HCT116 (cell line): ENCODE results near the gene ARHGAP19. TPM values are rescaled to one million over a fixed set of nuclear protein-coding genes. Genes with fewer than 3 reads are reported as not detected.

Experiments
- ATAC-seq: fragments of 200-7000 bp; cut with Tn5 transposase; 2 replicates; pipeline ENCODE4 v1.9.1; 2020; ENCODE audit warnings: mild to moderate bottlenecking, moderate library complexity
- BruUV-seq: library from RNA; stranded (reverse); fragments of 400-500 nt; replicated peaks from 2 replicates; lab custom pipeline; 2021; lab: Mats Ljungman, UMichigan
- CTCF ChIA-PET: fragments of 300-600 bp; sonication (Branson Sonifier 250); formaldehyde crosslinking; loops from one replicate; lab custom pipeline; 2021; ENCODE audit warnings: antibody characterized with exemption; lab: Charles Lee
- POLR2A ChIA-PET: fragments of 300-600, 350-600 bp; sonication (Branson Sonifier 250); formaldehyde crosslinking; loops from one replicate; lab custom pipeline; 2021; ENCODE audit warnings: antibody characterized with exemption; lab: Charles Lee
- RAD21 ChIA-PET, 2 experiments: fragments of 300-600 bp; sonication (Branson Sonifier 250); formaldehyde crosslinking; loops; one replicate each; lab custom pipeline; 2023; ENCODE audit warnings: low total read pairs in 2 of 2; ENCODE audit not compliant: uncharacterized antibody in 2 of 2, unreplicated experiment in 2 of 2, low non-redundant PET in 1 of 2; lab: Charles Lee
- DNase-seq: peaks from one replicate; pipeline ENCODE4 v3.0.0-alpha.2; 2010; ENCODE audit warnings: low read depth, low spot score
- H2AFZ ChIP-seq: fragments of 200-600 bp; shearing (Covaris generic), sonication (generic); 2 replicates; pipeline ENCODE4 v1.6.1; 2017; ENCODE audit warnings: low read depth, mixed run types, mixed read lengths, antibody characterized with exemption, low read length; ENCODE audit not compliant: poor library complexity, severe bottlenecking
- H3K27ac ChIP-seq: 2 replicates; pipeline ENCODE4 v1.5.1; 2012; ENCODE audit warnings: low read depth, low read length
- H3K27me3 ChIP-seq: fragments of 200-600 bp; sonication (generic); 2 replicates; pipeline ENCODE4 v1.6.1; 2016; ENCODE audit warnings: mixed run types, low read length, mixed read lengths; ENCODE audit not compliant: insufficient read depth
- H3K36me3 ChIP-seq, 2 experiments: fragments of 200-500 bp in 1 of 2; fragments of 200-600 bp in 1 of 2; sonication (Bioruptor generic) in 1 of 2; sonication (generic) in 1 of 2; 2 replicates each; pipeline versions ENCODE4 v1.5.1 to v1.6.1; 2014 to 2016; ENCODE audit warnings: low read length in 2 of 2, inconsistent platforms in 1 of 2, mixed read lengths in 1 of 2, mixed run types in 1 of 2; ENCODE audit not compliant: insufficient read depth in 2 of 2, control insufficient read depth in 1 of 2
- H3K4me1 ChIP-seq, 2 experiments: fragments of 200-600 bp in 1 of 2; sonication (generic) in 1 of 2; 2 replicates each; pipeline versions ENCODE4 v1.5.1 to v1.6.1; 2012 to 2017; ENCODE audit warnings: low read length in 2 of 2, inconsistent platforms in 1 of 2, mild to moderate bottlenecking in 1 of 2, mixed read lengths in 1 of 2, mixed run types in 1 of 2, moderate library complexity in 1 of 2; ENCODE audit not compliant: insufficient read depth in 2 of 2, control insufficient read depth in 1 of 2
- H3K4me2 ChIP-seq: fragments of 200-600 bp; sonication (generic); 2 replicates; pipeline ENCODE4 v1.6.1; 2017; ENCODE audit warnings: mixed run types, low read length, mixed read lengths
- H3K4me3 ChIP-seq, 2 experiments: fragments of 200-600 bp in 1 of 2; sonication (generic) in 1 of 2; replicated peaks in 1 of 2; 2 replicates each; pipeline ENCODE4 v1.5.1; 2011 to 2016; ENCODE audit warnings: low read length in 2 of 2, control low read depth in 1 of 2, low read depth in 1 of 2, mild to moderate bottlenecking in 1 of 2, mixed read lengths in 1 of 2, mixed run types in 1 of 2
- H3K79me2 ChIP-seq: fragments of 200-600 bp; sonication (generic); 2 replicates; pipeline ENCODE4 v1.6.1; 2017; ENCODE audit warnings: mild to moderate bottlenecking, mixed run types, low read length, moderate library complexity, mixed read lengths; ENCODE audit not compliant: insufficient read depth
- H3K9ac ChIP-seq: fragments of 200-600 bp; sonication (generic); 2 replicates; pipeline ENCODE4 v1.6.1; 2016; ENCODE audit warnings: low read length, mixed read lengths
- H3K9me2 ChIP-seq: fragments of 200-600 bp; sonication (generic), shearing (Covaris generic); 2 replicates; pipeline ENCODE4 v1.6.1; 2017; ENCODE audit warnings: mixed run types, mild to moderate bottlenecking, moderate library complexity; ENCODE audit not compliant: insufficient read depth
- H3K9me3 ChIP-seq, 2 experiments: fragments of 200-500 bp in 1 of 2; fragments of 200-600 bp in 1 of 2; sonication (Bioruptor generic) in 1 of 2; sonication (generic) in 1 of 2; 2 replicates each; pipeline ENCODE4 v1.6.1; 2014 to 2017; ENCODE audit warnings: low read length in 2 of 2, mixed read lengths in 2 of 2, inconsistent platforms in 1 of 2, low read depth in 1 of 2, mild to moderate bottlenecking in 1 of 2, mixed run types in 1 of 2, moderate library complexity in 1 of 2; ENCODE audit not compliant: control insufficient read depth in 1 of 2, insufficient read depth in 1 of 2
- H4K20me1 ChIP-seq: fragments of 200-600 bp; sonication (generic), shearing (Covaris generic); 2 replicates; pipeline ENCODE4 v1.6.1; 2017; ENCODE audit warnings: mixed run types, mild to moderate bottlenecking, moderate library complexity; ENCODE audit not compliant: insufficient read depth
- CEBPB ChIP-seq: IDR thresholded peaks from 2 replicates; pipeline ENCODE4 v1.6.1; 2012; ENCODE audit warnings: low read depth
- EGR1 ChIP-seq: IDR thresholded peaks from 2 replicates; pipeline ENCODE4 v1.6.1; 2012; ENCODE audit warnings: low read depth
- ELF1 ChIP-seq: IDR thresholded peaks from 2 replicates; pipeline ENCODE4 v1.6.1; 2012; ENCODE audit warnings: low read depth, borderline replicate concordance
- EZH2 ChIP-seq: fragments of 200-600 bp; sonication (generic); IDR thresholded peaks from 2 replicates; pipeline ENCODE4 v1.6.1; 2017; ENCODE audit warnings: antibody characterized with exemption, mixed run types
- RAD21 ChIP-seq: IDR thresholded peaks from 2 replicates; pipeline ENCODE4 v1.6.1; 2012; ENCODE audit warnings: low read depth, mild to moderate bottlenecking
- SIN3A ChIP-seq: IDR thresholded peaks from 2 replicates; pipeline ENCODE4 v1.6.1; 2012; ENCODE audit warnings: low read depth
- SP1 ChIP-seq: IDR thresholded peaks from 2 replicates; pipeline ENCODE4 v1.6.1; 2012; ENCODE audit warnings: low read depth
- SRF ChIP-seq: IDR thresholded peaks from 2 replicates; pipeline ENCODE4 v1.6.1; 2012; ENCODE audit warnings: low read depth
- TCF7L2 ChIP-seq: IDR thresholded peaks from 2 replicates; pipeline ENCODE4 v1.7.0; 2011; ENCODE audit warnings: borderline replicate concordance, inconsistent platforms; ENCODE audit not compliant: insufficient read depth, insufficient read length; ENCODE audit errors: extremely low read depth
- ZFX ChIP-seq: fragments of 450-650 bp; IDR thresholded peaks from 2 replicates; pipeline ENCODE4 v1.6.1; 2017
- ZNF274 ChIP-seq: fragments of 200-500 bp; sonication (Bioruptor generic); IDR thresholded peaks from 2 replicates; pipeline ENCODE4 v1.6.1; 2014; ENCODE audit warnings: mild to moderate bottlenecking, low read depth, low read length, inconsistent platforms
- intact Hi-C: fragments of 100-400 bp; cut with micrococcal nuclease; formaldehyde crosslinking; loops from 2 replicates; pipeline ENCODE4 v1.10.0; 2022
- total RNA-seq: library from RNA; stranded (reverse); gene quantifications from one replicate; pipeline ENCODE4 v1.2.1, GENCODE V29; 2021; ENCODE audit not compliant: unreplicated experiment
- TF ChIP-seq, protein P1 (sequence below): IDR thresholded peaks from 2 replicates; pipeline ENCODE4 v1.6.1; 2012
- TF ChIP-seq, protein P2 (sequence below), 3 experiments: fragments of 200-600 bp in 1 of 3; sonication (generic) in 1 of 3; IDR thresholded peaks in 2 of 3; conservative IDR thresholded peaks in 1 of 3; 2 replicates each; pipeline ENCODE4 v1.5.1; 2012 to 2017; ENCODE audit warnings: low read depth in 2 of 3, low read length in 2 of 3, antibody characterized with exemption in 1 of 3, borderline replicate concordance in 1 of 3, control low read depth in 1 of 3, mild to moderate bottlenecking in 1 of 3, mixed read lengths in 1 of 3, mixed run types in 1 of 3, moderate library complexity in 1 of 3; ENCODE audit not compliant: insufficient read depth in 1 of 3
- TF ChIP-seq, protein P3 (sequence below): IDR thresholded peaks from 2 replicates; pipeline ENCODE4 v1.6.1; 2012

Gene ARHGAP19
- total RNA-seq, 1 experiment from 2014 or later, result 36.8 TPM

DNA sequence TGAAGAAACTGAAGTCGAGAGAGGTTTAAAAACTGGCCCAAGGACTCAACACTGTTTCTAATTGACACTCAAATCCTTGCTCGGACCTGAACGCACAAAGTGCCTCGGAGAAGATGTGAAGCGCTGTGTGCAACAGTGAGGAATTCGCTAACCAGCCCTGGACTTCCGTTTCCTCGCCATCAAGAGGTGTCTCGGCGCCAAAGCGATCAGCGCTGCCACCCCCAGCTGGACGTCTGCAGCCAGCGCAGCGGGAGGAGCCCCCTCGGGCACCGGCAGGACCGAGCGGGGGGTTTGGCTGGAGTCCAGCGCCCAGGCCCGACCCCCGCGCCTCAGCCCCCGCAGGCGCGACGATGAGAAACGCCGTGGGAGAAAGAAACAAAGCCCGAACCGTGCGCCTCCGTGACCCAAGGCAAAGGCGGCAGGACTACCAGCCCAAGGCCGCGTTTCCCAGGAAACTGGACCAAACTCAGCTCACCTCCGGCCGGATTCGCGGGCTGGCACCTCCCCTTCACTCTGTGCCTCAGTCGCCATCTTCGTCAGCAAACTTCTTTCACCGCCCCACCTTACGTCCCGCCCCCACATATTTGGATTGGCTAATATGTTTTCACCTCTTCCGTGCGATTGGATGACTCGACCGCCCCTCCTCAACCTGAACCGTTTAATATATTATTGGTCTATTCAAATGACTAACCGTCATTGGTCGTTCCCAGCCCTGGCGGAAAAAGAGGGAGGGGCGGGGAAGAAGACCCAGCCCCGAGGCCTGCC is at the start of gene ARHGAP19 (continued):
- TF ChIP-seq EZH2, result no peak
- no peak for TF ChIP-seq CEBPB
- TF ChIP-seq, protein P1, sequence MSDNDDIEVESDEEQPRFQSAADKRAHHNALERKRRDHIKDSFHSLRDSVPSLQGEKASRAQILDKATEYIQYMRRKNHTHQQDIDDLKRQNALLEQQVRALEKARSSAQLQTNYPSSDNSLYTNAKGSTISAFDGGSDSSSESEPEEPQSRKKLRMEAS, result peak; percentile 58; the same call in 1 of the 2 replicates
- TF ChIP-seq TCF7L2, result no peak
- TF ChIP-seq, protein P2, sequence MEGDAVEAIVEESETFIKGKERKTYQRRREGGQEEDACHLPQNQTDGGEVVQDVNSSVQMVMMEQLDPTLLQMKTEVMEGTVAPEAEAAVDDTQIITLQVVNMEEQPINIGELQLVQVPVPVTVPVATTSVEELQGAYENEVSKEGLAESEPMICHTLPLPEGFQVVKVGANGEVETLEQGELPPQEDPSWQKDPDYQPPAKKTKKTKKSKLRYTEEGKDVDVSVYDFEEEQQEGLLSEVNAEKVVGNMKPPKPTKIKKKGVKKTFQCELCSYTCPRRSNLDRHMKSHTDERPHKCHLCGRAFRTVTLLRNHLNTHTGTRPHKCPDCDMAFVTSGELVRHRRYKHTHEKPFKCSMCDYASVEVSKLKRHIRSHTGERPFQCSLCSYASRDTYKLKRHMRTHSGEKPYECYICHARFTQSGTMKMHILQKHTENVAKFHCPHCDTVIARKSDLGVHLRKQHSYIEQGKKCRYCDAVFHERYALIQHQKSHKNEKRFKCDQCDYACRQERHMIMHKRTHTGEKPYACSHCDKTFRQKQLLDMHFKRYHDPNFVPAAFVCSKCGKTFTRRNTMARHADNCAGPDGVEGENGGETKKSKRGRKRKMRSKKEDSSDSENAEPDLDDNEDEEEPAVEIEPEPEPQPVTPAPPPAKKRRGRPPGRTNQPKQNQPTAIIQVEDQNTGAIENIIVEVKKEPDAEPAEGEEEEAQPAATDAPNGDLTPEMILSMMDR (IDR thresholded peaks at IDR 0.05 in 2 of 3, conservative IDR thresholded peaks at IDR 0.05 in 1 of 3; ENCODE audit: borderline replicate concordance in 1 of 3, insufficient read depth in 1 of 3, low read depth in 2 of 3, low read length in 2 of 3), result peak in 2 of 3 experiments; percentile 24 to 25; a peak in 1 of 6 replicates
- TF ChIP-seq, all 23 proteins: peak for 9

DNA sequence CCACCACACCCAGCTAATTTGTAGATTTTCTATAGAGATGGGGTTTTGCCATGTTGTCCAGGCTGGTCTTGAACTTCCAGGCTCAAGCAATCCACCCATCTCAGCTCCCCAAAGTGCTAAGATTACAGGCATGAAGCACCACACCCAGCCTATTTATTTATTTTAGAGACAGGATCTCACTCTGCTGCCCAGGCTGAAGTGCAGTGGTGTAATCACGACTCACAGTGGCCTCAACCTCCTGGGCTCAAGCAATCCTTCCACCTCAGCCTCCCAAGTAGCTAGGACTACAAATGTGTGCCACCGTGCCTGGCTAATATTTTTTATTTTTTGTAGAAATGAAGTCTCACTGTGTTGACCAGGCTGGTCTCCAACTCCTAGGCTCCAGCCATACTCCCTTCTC is 49.0 kb upstream of the ARHGAP19 start:
- BruUV-seq, result no TSS peak
- RAD21 ChIA-PET, result no interaction called here

More for the DNA sequence above, 49.0 kb upstream of the ARHGAP19 start:
- ATAC-seq, result no peak
- Histone ChIP-seq H3K36me3 (no peaks in the 10 kb centered on the region), H3K27ac (no peak overlapping the region), H3K9me3 (no peaks in the 10 kb centered on the region), H3K9me2 (no peaks in the 10 kb centered on the region)
- intact Hi-C loops, result no loop called here
- CTCF ChIA-PET, result no interaction called here
- TF ChIP-seq RAD21 (no peak), CEBPB (no peak), ZFX (no peak), SP1 (no peak), ZNF274 (no peak), ELF1 (no peak), SIN3A (no peak), SRF (no peak), EGR1 (no peak), TCF7L2 (no peak)
- TF ChIP-seq, protein P3, sequence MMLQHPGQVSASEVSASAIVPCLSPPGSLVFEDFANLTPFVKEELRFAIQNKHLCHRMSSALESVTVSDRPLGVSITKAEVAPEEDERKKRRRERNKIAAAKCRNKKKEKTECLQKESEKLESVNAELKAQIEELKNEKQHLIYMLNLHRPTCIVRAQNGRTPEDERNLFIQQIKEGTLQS, result no peak
- TF ChIP-seq, all 23 proteins: peak for 0
- no peak overlapping the region for H3K9ac ChIP-seq
- no peak overlapping the region for H2AFZ ChIP-seq
- no peaks in the 10 kb centered on the region for H4K20me1 ChIP-seq
- H3K4me1 ChIP-seq, result peaks cover 13 to 16% of the 10 kb centered on the region in 2 experiments; a peak in 3 of 4 replicates
- H3K4me2 ChIP-seq, result no peak overlapping the region
- no peaks in the 10 kb centered on the region for H3K27me3 ChIP-seq
- POLR2A ChIA-PET, result no interaction called here
- H3K4me3 ChIP-seq, result no peak overlapping the region
- no peaks in the 10 kb centered on the region for H3K79me2 ChIP-seq
- no peak for DNase-seq
